A673 (cell line): Measurements from ENCODE around the gene CMBL. TPM values are rescaled to one million over a fixed set of nuclear protein-coding genes. Genes with fewer than 3 reads are reported as not detected.

Source experiments
- BruUV-seq: library from RNA; stranded (reverse); fragments of 400-500 nt; replicated peaks from 2 replicates; lab custom pipeline; 2021; lab: Mats Ljungman, UMichigan
- CTCF ChIA-PET: fragments of 300-600 bp; sonication (Branson Sonifier 250); formaldehyde crosslinking; loops from one replicate; lab custom pipeline; 2022; ENCODE audit warnings: antibody characterized with exemption; lab: Charles Lee
- POLR2A ChIA-PET: fragments of 300-600 bp; sonication (Branson Sonifier 250); formaldehyde crosslinking; loops from one replicate; lab custom pipeline; 2022; ENCODE audit warnings: antibody characterized with exemption; ENCODE audit not compliant: low non-redundant PET; lab: Charles Lee
- DNase-seq: peaks from one replicate; pipeline ENCODE4 v3.0.0-alpha.2; 2015; ENCODE audit warnings: low spot score
- H3K27ac ChIP-seq: fragments of 200-600 bp; sonication (generic); 2 replicates; pipeline ENCODE4 v1.5.1; 2016; ENCODE audit warnings: mixed run types, low read depth, mild to moderate bottlenecking, mixed read lengths, antibody characterized with exemption, low read length; ENCODE audit not compliant: poor library complexity, severe bottlenecking
- H3K27me3 ChIP-seq: fragments of 200-600 bp; sonication (generic); replicated peaks from 2 replicates; pipeline ENCODE4 v1.6.1; 2017; ENCODE audit warnings: mixed run types, low read depth, mild to moderate bottlenecking, mixed read lengths, antibody characterized with exemption, low read length; ENCODE audit not compliant: insufficient read depth, poor library complexity
- H3K36me3 ChIP-seq: fragments of 200-600 bp; sonication (generic); 2 replicates; pipeline ENCODE4 v1.6.1; 2016; ENCODE audit warnings: mixed run types, mild to moderate bottlenecking, mixed read lengths, antibody characterized with exemption, low read length; ENCODE audit not compliant: insufficient read depth, poor library complexity, severe bottlenecking
- H3K4me1 ChIP-seq: fragments of 200-600 bp; sonication (generic); 2 replicates; pipeline ENCODE4 v1.6.1; 2017; ENCODE audit warnings: mixed run types, mild to moderate bottlenecking, mixed read lengths, antibody characterized with exemption, low read length; ENCODE audit not compliant: insufficient read depth, poor library complexity, severe bottlenecking
- H3K4me3 ChIP-seq: fragments of 200-600 bp; sonication (generic); 2 replicates; pipeline ENCODE4 v1.5.1; 2016; ENCODE audit warnings: low read depth, mixed run types, mild to moderate bottlenecking, mixed read lengths, low read length; ENCODE audit not compliant: poor library complexity, severe bottlenecking
- H3K9me3 ChIP-seq: fragments of 200-600 bp; sonication (generic); 2 replicates; pipeline ENCODE4 v1.6.1; 2016; ENCODE audit warnings: mixed run types, low read depth, mild to moderate bottlenecking, mixed read lengths, antibody characterized with exemption, low read length; ENCODE audit not compliant: poor library complexity, severe bottlenecking
- EZH2 ChIP-seq: fragments of 200-600 bp; sonication (generic); IDR thresholded peaks from 2 replicates; pipeline ENCODE4 v1.6.1; 2017; ENCODE audit warnings: borderline replicate concordance, low read depth, mild to moderate bottlenecking, mixed read lengths, antibody characterized with exemption, low read length; ENCODE audit not compliant: poor library complexity, severe bottlenecking
- intact Hi-C: fragments of 100-400 bp; cut with micrococcal nuclease; formaldehyde crosslinking; loops from one replicate; pipeline ENCODE4 v1.10.0; 2022; ENCODE audit not compliant: unreplicated experiment
- total RNA-seq: library from RNA; stranded (reverse); gene quantifications from 2 replicates; pipeline ENCODE4 v1.2.3, GENCODE V29; 2021
- TF ChIP-seq, protein P1 (sequence below): fragments of 300-800, 200-600 bp; sonication (generic); conservative IDR thresholded peaks from 2 replicates; pipeline ENCODE4 v1.5.1; 2017; ENCODE audit warnings: low read depth, mild to moderate bottlenecking, antibody characterized with exemption, low read length, moderate library complexity, mixed read lengths

Gene CMBL
- total RNA-seq, 1 experiment from 2014 or later = 17.2 TPM

DNA sequence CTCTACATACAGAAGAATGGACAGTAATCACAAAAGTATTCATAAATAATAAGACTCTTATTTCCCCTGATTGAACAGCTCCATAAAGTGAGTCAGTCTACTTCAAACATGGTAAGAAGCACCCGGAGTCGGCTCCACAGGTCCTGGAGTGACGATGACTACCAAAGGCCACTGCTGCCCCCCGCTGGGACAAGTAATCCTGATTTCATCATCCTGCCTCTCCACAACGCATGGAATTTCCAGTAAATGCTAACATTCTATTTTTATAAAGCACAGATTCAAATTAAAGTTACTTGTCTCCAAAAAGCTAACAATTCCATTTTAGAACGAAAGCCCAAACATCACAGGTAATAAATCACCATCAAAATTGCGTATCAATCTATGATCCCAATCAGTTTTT lies 74.2 kb downstream of the CMBL start:
- H3K36me3 ChIP-seq = peaks cover 17% of the 10 kb centered on the region
- intact Hi-C loops = no loop called here
- CTCF ChIA-PET = no interaction called here
- no peaks in the 10 kb centered on the region for H3K27me3 ChIP-seq
- POLR2A ChIA-PET = no interaction called here
- TF ChIP-seq, protein P1, sequence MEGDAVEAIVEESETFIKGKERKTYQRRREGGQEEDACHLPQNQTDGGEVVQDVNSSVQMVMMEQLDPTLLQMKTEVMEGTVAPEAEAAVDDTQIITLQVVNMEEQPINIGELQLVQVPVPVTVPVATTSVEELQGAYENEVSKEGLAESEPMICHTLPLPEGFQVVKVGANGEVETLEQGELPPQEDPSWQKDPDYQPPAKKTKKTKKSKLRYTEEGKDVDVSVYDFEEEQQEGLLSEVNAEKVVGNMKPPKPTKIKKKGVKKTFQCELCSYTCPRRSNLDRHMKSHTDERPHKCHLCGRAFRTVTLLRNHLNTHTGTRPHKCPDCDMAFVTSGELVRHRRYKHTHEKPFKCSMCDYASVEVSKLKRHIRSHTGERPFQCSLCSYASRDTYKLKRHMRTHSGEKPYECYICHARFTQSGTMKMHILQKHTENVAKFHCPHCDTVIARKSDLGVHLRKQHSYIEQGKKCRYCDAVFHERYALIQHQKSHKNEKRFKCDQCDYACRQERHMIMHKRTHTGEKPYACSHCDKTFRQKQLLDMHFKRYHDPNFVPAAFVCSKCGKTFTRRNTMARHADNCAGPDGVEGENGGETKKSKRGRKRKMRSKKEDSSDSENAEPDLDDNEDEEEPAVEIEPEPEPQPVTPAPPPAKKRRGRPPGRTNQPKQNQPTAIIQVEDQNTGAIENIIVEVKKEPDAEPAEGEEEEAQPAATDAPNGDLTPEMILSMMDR = peak; percentile 40; the same call in 1 of the 2 replicates
- TF ChIP-seq EZH2 = no peak
- peak; percentile 74 for DNase-seq
- no peaks in the 10 kb centered on the region for H3K9me3 ChIP-seq
- H3K4me3 ChIP-seq = no peak overlapping the region
- peak overlapping the region; percentile 62 for H3K27ac ChIP-seq
- peaks cover 9% of the 10 kb centered on the region for H3K4me1 ChIP-seq
- no TSS peak for BruUV-seq

DNA sequence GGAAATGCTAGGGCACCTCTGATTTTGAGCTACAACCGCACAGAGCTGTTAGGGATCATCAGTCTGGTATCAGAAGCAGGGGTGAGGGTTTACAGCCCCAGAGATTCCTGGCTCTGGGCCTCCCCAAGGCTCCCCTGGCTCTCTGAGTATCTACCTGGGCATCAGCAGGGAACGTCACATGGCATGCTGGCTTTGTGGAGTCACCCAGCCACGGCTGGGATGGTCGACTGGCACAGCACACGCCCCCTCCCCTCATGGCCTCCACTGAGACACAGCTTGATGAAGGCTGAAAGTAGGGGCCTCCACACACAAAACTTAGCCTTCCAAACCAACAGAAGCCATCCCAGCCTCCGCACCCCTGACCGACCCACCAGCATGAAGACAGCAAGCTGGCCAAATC lies 74.7 kb downstream of the CMBL start:
- ChIA-PET POLR2A (no interaction called here), CTCF (no interaction called here)
- peaks cover 17% of the 10 kb centered on the region for H3K36me3 ChIP-seq
- no peaks in the 10 kb centered on the region for H3K27me3 ChIP-seq
- TF ChIP-seq EZH2 = no peak
- TF ChIP-seq, protein P1 = no peak
- intact Hi-C loops = no loop called here
- H3K4me3 ChIP-seq = no peak overlapping the region
- H3K9me3 ChIP-seq = no peaks in the 10 kb centered on the region
- peaks cover 9% of the 10 kb centered on the region for H3K4me1 ChIP-seq
- no peak for DNase-seq
- BruUV-seq = no TSS peak
- H3K27ac ChIP-seq = peak overlapping the region; percentile 62

DNA sequence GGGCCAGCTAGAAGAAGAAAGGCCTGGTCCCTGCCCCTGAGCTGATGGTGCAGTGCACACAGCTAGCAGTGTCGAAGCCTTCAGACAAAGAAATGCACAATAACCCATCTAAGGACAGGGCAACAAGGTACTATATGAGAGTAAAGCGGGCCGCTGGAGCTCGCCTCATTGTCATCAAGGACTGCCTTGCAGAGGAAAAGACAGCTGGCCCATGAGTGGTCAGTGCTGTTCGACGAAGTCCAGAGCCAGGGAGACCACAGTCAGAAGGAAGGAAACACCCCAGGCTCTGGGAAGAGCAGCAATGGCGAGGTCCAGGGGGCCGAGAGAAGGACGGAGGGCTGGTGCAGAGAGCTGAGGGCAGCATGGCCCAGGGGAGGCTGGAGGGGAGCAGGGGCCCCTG lies 75.3 kb downstream of the CMBL start:
- TF ChIP-seq EZH2 = no peak
- TF ChIP-seq, protein P1 = no peak
- Histone ChIP-seq H3K27ac (no peak overlapping the region), H3K9me3 (no peaks in the 10 kb centered on the region), H3K4me3 (no peak overlapping the region), H3K4me1 (peaks cover 9% of the 10 kb centered on the region), H3K36me3 (peaks cover 17% of the 10 kb centered on the region), H3K27me3 (no peaks in the 10 kb centered on the region)
- CTCF ChIA-PET = no interaction called here
- POLR2A ChIA-PET = no interaction called here
- no TSS peak for BruUV-seq
- intact Hi-C loops = no loop called here
- DNase-seq = no peak
